GM21717 (cell line): Measurements from ENCODE around the gene SMPX.
"Not testable (repeated sequence)": the region's sequence is repeated elsewhere in the genome, so short reads cannot be mapped to it uniquely, and the experiment has no call there.

Source experiments
- ATAC-seq: cut with Tn5 transposase; IDR thresholded peaks from one replicate; pipeline ENCODE4 v1.9.1; 2021; ENCODE audit warnings: mild to moderate bottlenecking, moderate library complexity; ENCODE audit not compliant: unreplicated experiment

SMPX gene

GRCh38 chrX:21757960-21758359 is at the start of gene SMPX:
SMPX (minus strand) TSS chrX:21758116; CDS start chrX:21754290, 3,826 bp downstream.
- no peak for ATAC-seq

GRCh38 chrX:21806691-21807090 is 48.8 kb upstream of the SMPX start:
- ATAC-seq, result no peak

- no peak for ATAC-seq
Measured at GRCh38 chrX:21802839-21803238, 44.9 kb upstream of the SMPX start.

GRCh38 chrX:21802054-21802670 is 44.2 kb upstream of the SMPX start:
- no peak for ATAC-seq

- no peak for ATAC-seq
Measured at GRCh38 chrX:21800344-21800770, 42.4 kb upstream of the SMPX start.

GRCh38 chrX:21799767-21800166 is 41.9 kb upstream of the SMPX start:
- ATAC-seq, result no peak

GRCh38 chrX:21798677-21799219 is 40.8 kb upstream of the SMPX start:
- peak; percentile 59 for ATAC-seq

- ATAC-seq, result no peak
Measured at GRCh38 chrX:21781976-21782375, 24.1 kb upstream of the SMPX start.

- ATAC-seq, result peak; percentile 82
Measured at GRCh38 chrX:21781525-21781924, 23.6 kb upstream of the SMPX start.

GRCh38 chrX:21779095-21779494 is 21.2 kb upstream of the SMPX start:
- ATAC-seq, result no peak

GRCh38 chrX:21778236-21778635 is 20.3 kb upstream of the SMPX start:
- ATAC-seq, result no peak

- ATAC-seq, result not testable (repeated sequence)
Measured at GRCh38 chrX:21775128-21775527, 17.2 kb upstream of the SMPX start.

- ATAC-seq, result not testable (repeated sequence)
Measured at GRCh38 chrX:21773036-21773435, 15.1 kb upstream of the SMPX start.

- no peak for ATAC-seq
Measured at GRCh38 chrX:21770631-21771321, 12.9 kb upstream of the SMPX start.

- no peak for ATAC-seq
Measured at GRCh38 chrX:21766101-21766500, 8.2 kb upstream of the SMPX start.

- no peak for ATAC-seq
Measured at GRCh38 chrX:21764008-21764407, 6.1 kb upstream of the SMPX start.

- no peak for ATAC-seq
Measured at GRCh38 chrX:21758488-21758887, 572 bp upstream of the SMPX start.

- ATAC-seq, result no peak
Measured at GRCh38 chrX:21756785-21757529, 959 bp downstream of the SMPX start.

- ATAC-seq, result no peak
Measured at GRCh38 chrX:21749924-21750323, 8.0 kb downstream of the SMPX start.

GRCh38 chrX:21748235-21748634 is 9.7 kb downstream of the SMPX start:
- ATAC-seq, result no peak

GRCh38 chrX:21747558-21747957 is 10.4 kb downstream of the SMPX start:
- no peak for ATAC-seq

- no peak for ATAC-seq
Measured at GRCh38 chrX:21745756-21746155, 12.2 kb downstream of the SMPX start.
